SK-N-MC (cell line): ENCODE results near the gene MBTPS1.

Experiments
- DNase-seq: peaks from one replicate; pipeline ENCODE4 v3.0.0-alpha.2; 2011; ENCODE audit warnings: low read depth, low spot score
- H3K27ac ChIP-seq: fragments of 200-600 bp; sonication (generic); 2 replicates; pipeline ENCODE4 v1.5.1; 2016; ENCODE audit warnings: mixed run types
- H3K36me3 ChIP-seq: fragments of 200-600 bp; sonication (generic); 2 replicates; pipeline ENCODE4 v1.6.1; 2017; ENCODE audit warnings: antibody characterized with exemption, low read length, mixed read lengths; ENCODE audit not compliant: insufficient read depth
- H3K4me3 ChIP-seq: fragments of 200-600 bp; sonication (generic); 2 replicates; pipeline ENCODE4 v1.5.1; 2016
- H3K9ac ChIP-seq: fragments of 200-600 bp; sonication (generic); 2 replicates; pipeline ENCODE4 v1.8.0; 2017; ENCODE audit warnings: mixed run types, mixed read lengths; ENCODE audit not compliant: insufficient read length
- H3K9me3 ChIP-seq: fragments of 200-600 bp; sonication (generic); 2 replicates; pipeline ENCODE4 v1.6.1; 2017; ENCODE audit warnings: low read depth, mild to moderate bottlenecking, antibody characterized with exemption, low read length, moderate library complexity, mixed read lengths
- EZH2 ChIP-seq: fragments of 200-600 bp; sonication (generic); IDR thresholded peaks from one replicate; pipeline ENCODE4 v1.6.1; 2017; ENCODE audit warnings: antibody characterized with exemption
- FOXP2 ChIP-seq: optimal IDR thresholded peaks from 2 replicates; pipeline ENCODE3; 2011; ENCODE audit warnings: mild to moderate bottlenecking, moderate library complexity; ENCODE audit not compliant: insufficient read depth; ENCODE audit errors: extremely low read length, control extremely low read depth
- POLR2AphosphoS5 ChIP-seq: IDR thresholded peaks from 2 replicates; pipeline ENCODE4 v1.6.1; 2012; ENCODE audit warnings: mild to moderate bottlenecking, low read depth, low read length, borderline replicate concordance

The MBTPS1 gene

GRCh38 chr16:84052071-84052622 is 64.6 kb downstream of the MBTPS1 start:
- no peak for DNase-seq
- Histone ChIP-seq H3K36me3 (no peaks in the 10 kb centered on the region; the same call in 1 of the 2 replicates), H3K9ac (no peak overlapping the region), H3K27ac (no peak overlapping the region), H3K9me3 (no peaks in the 10 kb centered on the region), H3K4me3 (no peak overlapping the region)
- TF ChIP-seq POLR2AphosphoS5 = no peak
- no peak for TF ChIP-seq EZH2
- no peak for TF ChIP-seq FOXP2

GRCh38 chr16:84050316-84050715 is 66.4 kb downstream of the MBTPS1 start:
- H3K9me3 ChIP-seq = no peaks in the 10 kb centered on the region
- no peak overlapping the region for H3K4me3 ChIP-seq
- no peak overlapping the region for H3K9ac ChIP-seq
- H3K36me3 ChIP-seq = no peaks in the 10 kb centered on the region; the same call in 1 of the 2 replicates
- DNase-seq = no peak
- no peak overlapping the region for H3K27ac ChIP-seq
- TF ChIP-seq FOXP2 = no peak

GRCh38 chr16:84049403-84050060 is 67.2 kb downstream of the MBTPS1 start:
- H3K9me3 ChIP-seq = no peaks in the 10 kb centered on the region
- no peaks in the 10 kb centered on the region; the same call in 1 of the 2 replicates for H3K36me3 ChIP-seq
- no peak for DNase-seq
- no peak overlapping the region for H3K27ac ChIP-seq
- no peak for TF ChIP-seq EZH2
- no peak for TF ChIP-seq FOXP2
- TF ChIP-seq POLR2AphosphoS5 = no peak
- H3K4me3 ChIP-seq = no peak overlapping the region
- H3K9ac ChIP-seq = no peak overlapping the region

- TF ChIP-seq FOXP2 (no peak), POLR2AphosphoS5 (no peak), EZH2 (no peak)
- no peak overlapping the region for H3K4me3 ChIP-seq
- no peak overlapping the region for H3K9ac ChIP-seq
- H3K27ac ChIP-seq = no peak overlapping the region
- DNase-seq = no peak
- H3K36me3 ChIP-seq = no peaks in the 10 kb centered on the region
- no peaks in the 10 kb centered on the region for H3K9me3 ChIP-seq
Measured at GRCh38 chr16:84048871-84049270, 67.9 kb downstream of the MBTPS1 start.

- Histone ChIP-seq H3K9me3 (no peaks in the 10 kb centered on the region), H3K27ac (no peak overlapping the region), H3K9ac (no peak overlapping the region), H3K4me3 (no peak overlapping the region), H3K36me3 (no peaks in the 10 kb centered on the region)
- no peak for DNase-seq
- TF ChIP-seq FOXP2 = no peak
Measured at GRCh38 chr16:84048270-84048669, 68.5 kb downstream of the MBTPS1 start.

- no peak for DNase-seq
- Histone ChIP-seq H3K4me3 (no peak overlapping the region), H3K9ac (no peak overlapping the region), H3K27ac (no peak overlapping the region), H3K9me3 (no peaks in the 10 kb centered on the region), H3K36me3 (no peaks in the 10 kb centered on the region)
- TF ChIP-seq EZH2 (no peak), POLR2AphosphoS5 (no peak), FOXP2 (no peak)
Measured at GRCh38 chr16:84047626-84048025, 69.1 kb downstream of the MBTPS1 start.

- DNase-seq = no peak
- Histone ChIP-seq H3K27ac (no peak overlapping the region), H3K36me3 (no peaks in the 10 kb centered on the region), H3K4me3 (no peak overlapping the region), H3K9me3 (no peaks in the 10 kb centered on the region), H3K9ac (no peak overlapping the region)
- TF ChIP-seq FOXP2 (no peak), EZH2 (no peak), POLR2AphosphoS5 (no peak)
Measured at GRCh38 chr16:84047206-84047605, 69.5 kb downstream of the MBTPS1 start.

DNA sequence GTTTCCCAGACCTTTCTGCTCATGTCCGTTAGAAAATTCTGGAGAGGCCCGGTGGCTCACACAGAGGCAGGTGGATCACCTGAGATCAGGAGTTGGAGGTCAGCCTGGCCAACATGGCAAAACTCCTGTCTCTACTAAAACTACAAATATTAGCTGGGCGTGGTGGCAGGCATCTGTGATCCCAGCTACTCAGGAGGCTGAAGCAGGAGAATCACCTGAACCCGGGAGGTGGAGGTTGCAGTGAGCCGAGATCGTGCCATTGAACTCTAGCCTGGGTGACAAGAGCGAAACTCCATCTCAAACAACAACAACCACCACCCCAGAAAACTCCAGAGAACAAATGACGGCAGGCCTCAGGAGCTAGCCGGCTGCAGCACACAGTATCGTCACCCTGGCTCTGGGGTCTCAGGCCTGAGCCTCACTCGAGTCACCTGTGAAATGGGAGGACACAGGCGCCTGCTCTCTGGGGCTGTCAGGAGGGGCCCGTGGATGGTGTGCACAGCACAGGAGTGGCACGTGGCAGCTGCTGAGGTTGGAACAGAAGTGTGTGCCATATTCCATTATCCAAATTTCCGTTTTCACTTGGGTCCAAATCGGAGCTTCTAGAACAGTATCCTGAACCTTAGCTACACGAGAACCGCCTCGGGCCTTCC is 70.8 kb downstream of the MBTPS1 start:
- Histone ChIP-seq H3K9ac (no peak overlapping the region), H3K27ac (no peak overlapping the region), H3K9me3 (no peaks in the 10 kb centered on the region), H3K4me3 (no peak overlapping the region), H3K36me3 (no peaks in the 10 kb centered on the region)
- DNase-seq = no peak
- TF ChIP-seq EZH2 (no peak), FOXP2 (no peak), POLR2AphosphoS5 (no peak)

DNA sequence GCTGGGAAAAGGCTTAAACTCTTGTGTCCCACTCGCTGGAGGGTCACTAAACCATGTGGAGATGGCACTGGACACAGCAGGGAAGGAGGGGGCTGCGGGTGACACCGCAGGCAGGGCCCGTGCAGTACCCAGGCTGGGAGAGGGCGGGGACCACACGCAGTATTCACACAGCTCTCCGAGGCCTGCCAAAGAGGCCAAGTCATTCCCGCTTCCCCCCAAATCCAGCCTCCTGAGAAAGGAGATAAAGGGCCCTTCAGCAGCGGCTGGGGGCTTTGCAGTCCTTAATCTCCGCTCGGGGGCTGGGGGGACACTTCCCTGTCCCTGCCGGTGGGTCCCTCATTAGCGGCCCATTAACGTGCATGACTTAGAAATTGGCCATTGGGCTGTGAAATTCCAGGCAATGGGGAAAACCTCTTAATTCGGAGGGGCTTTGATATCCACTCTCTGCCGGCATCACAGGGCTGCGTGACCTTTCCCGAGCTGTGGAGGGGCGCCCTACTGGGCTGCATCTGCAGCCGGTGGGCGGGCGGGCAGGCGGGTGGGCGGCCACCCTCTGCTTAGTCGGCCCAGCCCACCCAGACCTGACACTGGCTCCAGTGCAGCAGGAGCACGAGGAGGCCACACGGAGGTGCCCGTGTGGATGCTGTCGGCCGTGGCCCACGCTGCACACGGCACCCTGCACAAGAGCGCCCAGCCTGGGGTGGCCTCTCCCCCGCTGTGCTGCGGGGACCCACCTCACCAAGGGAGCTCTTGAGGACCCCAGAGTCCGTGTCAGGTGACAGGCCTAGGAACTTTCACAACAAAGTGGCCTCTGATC is 71.5 kb downstream of the MBTPS1 start:
- Histone ChIP-seq H3K36me3 (no peaks in the 10 kb centered on the region), H3K9me3 (no peaks in the 10 kb centered on the region), H3K27ac (no peak overlapping the region), H3K4me3 (no peak overlapping the region), H3K9ac (no peak overlapping the region)
- no peak for TF ChIP-seq EZH2
- TF ChIP-seq POLR2AphosphoS5 = no peak
- TF ChIP-seq FOXP2 = no peak
- DNase-seq = no peak
